Kidney glomerular epithelial cell (primary cell): ENCODE measurements around the gene DMAC2.
"Not testable (repeated sequence)": the region's sequence is repeated elsewhere in the genome, so short reads cannot be mapped to it uniquely, and the experiment has no call there.

Experiments
- DNase-seq: peaks from one replicate; lab custom pipeline; 2025; lab: John Stamatoyannopoulos, UW

The DMAC2 gene

GRCh38 chr19:41439441-41440222, at the start of gene DMAC2:
DMAC2 (minus strand) TSS chr19:41439912; CDS start chr19:41439899, 13 bp downstream.
- DNase-seq: peak; percentile 97

DNA sequence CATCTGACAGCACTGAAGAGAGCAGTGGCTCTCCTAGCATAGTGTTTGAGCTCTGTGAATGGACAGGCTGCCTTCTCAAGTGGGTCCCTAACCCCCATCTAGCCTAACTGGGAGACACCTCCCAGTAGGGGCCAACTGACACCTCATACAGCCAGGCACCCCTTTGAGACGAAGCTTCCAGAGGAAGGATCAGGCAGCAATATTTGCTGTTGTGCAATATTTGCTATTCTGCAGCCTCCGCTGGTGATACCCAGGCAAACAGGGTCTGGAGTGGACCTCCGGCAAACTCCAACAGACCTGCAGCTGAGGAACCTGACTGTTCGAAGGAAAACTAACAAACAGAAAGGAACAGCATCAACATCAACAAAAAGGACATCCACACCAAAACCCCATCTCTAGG, 47.2 kb upstream of the DMAC2 start:
- DNase-seq: not testable (repeated sequence)

- DNase-seq: no peak
These were observed 45.1 kb upstream of the DMAC2 start for GRCh38 chr19:41484822-41485221.

DNA sequence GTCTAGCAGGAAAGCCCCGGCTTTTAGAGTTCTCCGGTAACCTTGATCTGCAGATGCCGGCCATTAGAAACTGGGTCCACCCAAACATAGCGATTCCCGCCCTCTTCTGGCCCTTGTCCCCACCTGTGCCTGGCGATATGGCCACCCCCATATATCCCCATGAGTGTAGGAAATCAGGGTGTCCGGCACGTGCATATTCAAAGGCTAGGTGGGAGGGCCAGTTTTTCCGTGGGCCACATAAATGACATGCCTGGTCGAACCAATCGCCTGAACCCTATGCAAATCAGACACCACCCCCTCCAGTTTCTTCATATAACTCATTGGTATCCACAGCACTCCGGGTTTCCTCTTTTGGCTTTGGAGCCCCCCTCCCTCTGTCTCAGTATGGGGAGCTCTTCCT, 40.6 kb upstream of the DMAC2 start:
- DNase-seq: no peak

DNA sequence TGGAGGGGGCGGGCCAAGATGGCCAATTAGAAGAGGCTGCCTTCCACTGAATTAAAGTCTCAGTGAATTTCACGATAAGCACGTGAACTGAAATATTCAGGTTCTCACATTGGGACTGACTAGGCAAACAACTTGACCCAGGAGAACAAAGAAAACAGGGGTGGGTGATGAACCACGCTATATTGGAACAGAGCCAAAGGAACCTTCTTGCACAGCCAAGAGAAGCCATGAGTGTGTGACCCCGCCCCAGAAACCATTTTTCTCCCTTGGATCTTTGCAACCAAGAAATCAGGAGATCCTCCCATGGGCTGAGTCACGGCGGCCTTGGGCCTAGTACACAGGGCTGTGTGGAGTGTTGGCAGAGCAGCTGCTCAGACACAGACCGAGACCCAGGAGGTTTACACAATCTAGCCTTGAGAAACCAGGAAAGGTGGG, 40.1 kb upstream of the DMAC2 start:
- no peak for DNase-seq

DNA sequence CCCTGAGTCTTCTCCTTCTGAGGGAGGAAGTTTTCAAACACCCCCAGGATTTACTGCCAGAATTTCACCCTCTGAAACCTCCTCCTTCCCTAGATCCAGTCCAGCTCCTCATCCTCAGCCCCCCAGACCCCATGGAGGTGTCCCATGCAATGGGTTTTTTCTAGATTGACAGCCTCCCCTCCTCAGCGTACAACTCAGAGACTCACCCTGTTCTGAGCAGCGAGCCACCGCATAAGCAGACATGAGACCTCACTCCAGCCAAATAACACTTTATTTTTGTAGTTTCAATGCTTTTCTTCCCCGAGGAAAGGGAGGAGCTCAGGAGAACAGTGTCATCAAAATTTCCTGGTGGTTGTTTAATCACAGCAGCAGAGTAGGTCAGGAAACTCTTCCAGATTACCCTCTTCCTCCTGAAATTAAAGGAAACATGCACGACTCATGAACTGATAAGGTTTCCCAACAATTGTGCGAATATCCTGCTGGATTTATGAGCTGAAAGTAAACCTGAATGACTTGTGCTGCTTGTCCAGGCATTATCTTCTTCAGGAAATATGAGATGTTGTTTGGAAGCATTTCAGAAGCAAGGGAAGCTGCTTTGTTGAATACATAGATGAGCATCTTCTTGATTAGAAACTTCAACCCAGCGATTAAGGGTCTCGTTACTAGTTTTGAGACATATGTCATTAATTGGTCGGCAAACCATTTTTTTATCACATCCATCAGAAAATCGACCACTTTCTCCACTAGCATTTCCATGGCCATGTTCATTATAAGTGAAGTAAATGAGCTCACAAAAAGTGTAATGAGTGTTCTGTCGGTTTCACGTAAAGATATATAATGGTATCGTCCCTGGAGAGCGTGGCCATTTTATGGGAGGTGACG, 39.4 kb upstream of the DMAC2 start:
- no peak for DNase-seq

GRCh38 chr19:41478171-41478570, 38.5 kb upstream of the DMAC2 start:
- no peak for DNase-seq

- DNase-seq: no peak
These were observed 36.9 kb upstream of the DMAC2 start for GRCh38 chr19:41476583-41476982.

DNA sequence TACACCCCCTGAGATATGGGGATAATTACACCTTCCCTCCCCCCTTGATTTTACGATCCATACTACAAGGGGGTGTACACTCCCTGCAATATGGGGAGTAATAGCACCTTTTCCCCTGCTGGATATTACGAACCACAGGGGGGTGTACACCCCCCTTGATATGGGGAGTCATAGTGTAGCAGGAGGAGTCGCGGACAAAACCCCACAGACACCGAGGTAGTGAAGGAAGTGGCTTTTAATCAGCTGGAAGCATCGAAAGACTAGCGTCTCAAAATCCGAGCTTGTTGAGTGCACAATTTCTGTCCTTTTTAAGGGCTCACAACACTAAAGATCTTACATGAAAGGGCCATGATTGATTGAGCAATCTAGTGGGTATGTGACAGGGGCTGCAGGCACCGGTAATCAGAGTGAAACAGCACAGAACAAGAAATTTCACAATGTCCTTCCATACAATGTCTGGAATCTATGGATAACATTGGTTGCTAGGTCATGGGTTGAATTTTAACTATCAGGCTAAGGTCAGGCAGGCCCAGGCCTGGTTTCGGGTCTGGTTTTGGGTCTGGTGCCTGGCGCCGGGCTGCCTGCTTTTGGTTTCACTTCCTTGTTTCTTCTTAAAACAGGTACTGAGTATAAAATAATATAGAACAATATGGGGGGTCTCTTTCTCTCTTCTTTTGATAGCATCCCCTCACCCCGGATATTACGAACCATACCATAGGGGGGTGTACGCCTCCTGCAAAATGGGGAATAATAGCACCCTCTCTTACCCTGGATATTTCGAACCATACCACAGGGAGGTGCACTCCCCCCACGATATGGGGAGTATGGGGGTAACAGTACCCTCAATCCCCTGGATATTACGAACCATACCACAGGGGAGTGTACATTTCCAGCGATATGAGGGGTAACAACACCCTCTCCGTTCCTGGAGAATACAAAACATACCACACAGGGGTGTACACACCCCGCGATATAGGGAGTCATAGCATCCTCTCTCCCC, 23.8 kb upstream of the DMAC2 start:
- not testable (repeated sequence) for DNase-seq

- DNase-seq: no peak
These were observed 22.8 kb upstream of the DMAC2 start for GRCh38 chr19:41462497-41462896.

DNA sequence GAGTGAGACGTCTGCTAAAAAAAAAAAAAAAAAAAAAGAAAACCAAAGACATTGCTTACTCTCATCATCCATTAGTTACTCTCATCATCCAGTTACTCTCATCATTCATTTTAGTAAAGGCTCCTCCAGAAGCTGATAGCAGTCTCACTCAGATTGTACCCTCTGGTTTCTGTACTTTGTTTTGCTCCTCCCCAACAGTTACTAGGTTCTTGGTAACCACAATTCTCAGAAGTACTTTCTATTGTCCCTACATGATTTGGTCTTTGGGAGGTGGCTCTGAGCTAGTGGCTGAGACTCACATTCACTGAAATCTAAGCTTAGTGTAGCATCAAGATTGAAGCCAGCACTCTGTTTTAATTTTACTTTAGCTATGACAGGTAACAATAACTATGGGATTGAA, 17.5 kb upstream of the DMAC2 start:
- no peak for DNase-seq

- DNase-seq: no peak
These were observed 16.7 kb upstream of the DMAC2 start for GRCh38 chr19:41456342-41456918.

DNA sequence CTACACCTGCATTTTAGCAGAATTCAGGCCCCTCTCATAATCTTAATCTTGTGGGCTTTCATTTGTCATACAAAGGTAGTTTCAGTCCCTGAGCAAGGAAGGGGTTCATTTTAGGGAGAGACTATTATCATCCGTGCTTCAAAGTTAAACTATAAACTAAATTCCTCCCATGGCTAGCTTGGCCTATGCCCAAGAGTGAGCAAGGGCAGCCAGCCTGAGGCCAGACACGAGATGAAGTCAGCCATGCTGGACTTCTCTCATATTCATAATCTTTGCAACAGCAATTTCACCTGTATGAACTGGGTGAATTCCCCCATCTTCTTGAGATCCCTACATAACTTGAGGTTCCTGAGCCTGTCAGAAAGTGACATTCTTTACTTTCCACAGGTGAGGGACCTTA, 16.2 kb upstream of the DMAC2 start:
- no peak for DNase-seq

DNA sequence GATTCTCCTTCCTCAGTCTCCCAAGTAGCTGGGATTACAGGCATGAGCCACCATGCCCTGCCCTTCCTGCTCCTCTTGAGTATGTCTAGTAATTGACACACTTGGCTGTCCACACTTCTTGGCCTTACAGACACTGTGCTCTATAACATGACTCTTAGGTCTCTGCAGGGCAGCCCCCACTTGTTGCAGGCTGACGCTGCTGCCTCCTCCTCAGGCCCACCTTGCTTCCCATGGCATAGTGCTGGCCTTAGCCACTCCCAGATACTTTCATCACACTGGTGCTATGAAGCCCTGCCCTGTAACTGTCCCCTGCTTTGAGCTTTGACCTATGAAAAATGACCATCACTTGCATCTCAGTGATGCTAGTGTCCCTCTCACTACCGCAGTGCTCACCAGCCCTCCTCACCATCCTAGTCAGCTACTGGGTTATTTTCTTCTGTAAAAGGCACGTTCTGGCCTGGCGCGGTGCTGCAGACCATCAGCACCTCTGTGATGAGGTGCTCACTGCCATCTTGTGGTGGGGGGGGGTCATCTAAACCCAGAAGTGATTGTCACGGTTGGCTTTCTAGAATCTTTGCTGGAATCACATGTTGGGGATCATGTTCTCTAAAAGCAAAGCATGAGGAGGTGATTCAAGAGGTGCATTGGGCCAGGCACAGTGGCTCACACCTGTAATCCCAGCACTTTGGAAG, 13.0 kb upstream of the DMAC2 start:
- no peak for DNase-seq

- DNase-seq: no peak
These were observed 10.1 kb upstream of the DMAC2 start for GRCh38 chr19:41449865-41450178.

- peak; percentile 14 for DNase-seq
These were observed 9.6 kb upstream of the DMAC2 start for GRCh38 chr19:41449079-41449864.

DNA sequence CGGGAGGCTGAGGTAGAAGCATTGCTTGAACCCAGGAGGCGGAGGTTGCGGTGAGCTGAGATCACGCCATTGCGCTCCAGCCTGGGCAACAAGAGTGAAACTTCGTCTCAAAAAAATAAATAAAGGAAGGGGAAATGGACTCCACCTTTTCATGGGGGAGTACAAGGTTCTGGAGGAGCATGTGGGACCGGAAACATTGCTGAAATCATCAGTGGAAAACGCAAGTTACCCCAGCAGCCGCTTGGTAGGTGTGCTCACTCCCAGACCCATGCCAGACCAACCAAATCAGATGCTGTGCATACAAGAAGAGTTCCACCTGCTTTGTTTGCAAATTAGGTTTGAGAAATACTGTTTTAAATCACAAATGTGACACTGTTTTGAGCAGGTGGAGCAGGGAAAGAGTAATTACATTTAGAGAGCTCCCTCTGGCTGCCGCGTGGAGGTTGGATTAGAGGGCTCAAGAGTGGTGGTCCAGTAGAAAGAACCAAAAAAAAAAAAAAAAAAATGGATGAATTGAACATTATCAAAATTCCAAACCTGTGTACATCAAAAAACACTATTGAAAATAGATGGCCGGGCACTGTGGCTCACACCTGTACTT, 8.1 kb upstream of the DMAC2 start:
- no peak for DNase-seq

GRCh38 chr19:41445575-41445974, 5.9 kb upstream of the DMAC2 start:
- DNase-seq: no peak

DNA sequence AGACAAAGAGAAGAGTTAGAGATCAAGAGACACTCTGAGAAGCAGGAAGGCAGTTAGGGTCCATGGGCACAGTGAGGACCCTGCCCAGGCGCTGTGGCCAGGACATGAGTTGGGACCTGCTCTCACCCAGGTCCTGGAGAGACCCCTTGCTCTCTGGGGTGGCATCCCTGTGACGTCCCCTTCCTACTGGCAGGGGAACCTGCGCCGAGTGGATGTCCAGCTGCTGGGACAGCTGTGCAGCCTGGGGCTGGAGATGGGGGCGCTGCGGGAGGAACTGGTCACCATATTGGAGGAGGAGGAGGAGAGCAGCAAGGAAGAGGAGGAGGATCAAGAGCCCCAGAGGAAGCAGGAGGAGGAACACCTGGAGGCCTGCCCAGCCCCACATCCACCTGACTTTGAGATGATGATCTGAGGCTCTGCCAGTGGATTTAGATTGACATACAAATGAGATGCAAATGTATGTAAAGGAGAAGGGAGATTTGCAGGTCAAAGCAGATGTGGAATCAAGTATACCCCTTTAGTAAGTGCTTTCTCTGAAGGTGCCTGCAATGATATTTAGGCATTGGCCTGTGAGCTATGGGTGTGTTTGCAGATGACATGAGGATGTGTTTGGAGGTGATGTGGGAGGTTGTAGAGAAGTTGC, 4.2 kb upstream of the DMAC2 start:
- DNase-seq: no peak
